ENCODE data around the gene C1orf167.

Gene C1orf167

DNA sequence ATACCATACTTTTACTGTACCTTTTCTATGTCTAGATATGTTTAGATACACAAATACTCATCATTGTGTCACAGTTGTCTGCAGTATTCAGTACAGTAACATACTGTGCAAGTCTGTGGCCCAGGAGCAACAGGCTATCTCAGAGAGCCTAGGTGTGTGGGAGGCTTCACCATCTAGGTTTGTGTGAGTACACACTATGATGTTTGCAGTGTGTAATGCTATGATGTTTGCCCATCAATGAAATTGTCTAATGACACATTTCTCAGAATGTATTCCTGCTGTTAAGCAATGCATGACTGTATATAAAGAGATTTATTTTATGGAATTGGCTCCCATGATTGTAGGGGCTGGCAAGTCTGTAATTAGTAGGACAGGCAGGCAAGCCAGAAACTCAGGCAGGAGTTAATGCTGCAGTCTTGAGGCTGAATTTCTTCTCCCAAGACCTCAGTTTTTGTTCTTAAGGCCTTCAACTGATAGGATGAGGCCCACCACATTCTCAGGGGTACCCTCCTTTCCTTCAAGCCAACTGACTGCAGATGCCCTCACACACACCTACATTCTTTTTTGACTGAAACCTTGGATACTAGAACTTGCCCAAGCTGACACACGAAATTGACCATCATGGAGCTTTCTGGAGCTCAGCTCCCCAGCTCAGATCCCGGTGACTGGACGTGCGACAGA lies 33.7 kb upstream of the C1orf167 start:
- H3K9me3 ChIP-seq (ENCODE audit: control insufficient read depth, insufficient read depth, low read depth, low read length) = no peaks in the 10 kb centered on the region
- no peak overlapping the region for H3K9ac ChIP-seq (ENCODE audit: low read length)
- no peaks in the 10 kb centered on the region for H3K27me3 ChIP-seq (ENCODE audit: control insufficient read depth, insufficient read depth, low read length)
- no peaks in the 10 kb centered on the region for H3K36me3 ChIP-seq (ENCODE audit: control insufficient read depth, insufficient read depth, low read length)
- H3K4me3 ChIP-seq (ENCODE audit: low read depth, low read length) = no peak overlapping the region
- no peak overlapping the region for H3K27ac ChIP-seq (ENCODE audit: low read depth, low read length)
- H3K4me1 ChIP-seq (ENCODE audit: control insufficient read depth, insufficient read depth, low read length) = peaks cover 38% of the 10 kb centered on the region

DNA sequence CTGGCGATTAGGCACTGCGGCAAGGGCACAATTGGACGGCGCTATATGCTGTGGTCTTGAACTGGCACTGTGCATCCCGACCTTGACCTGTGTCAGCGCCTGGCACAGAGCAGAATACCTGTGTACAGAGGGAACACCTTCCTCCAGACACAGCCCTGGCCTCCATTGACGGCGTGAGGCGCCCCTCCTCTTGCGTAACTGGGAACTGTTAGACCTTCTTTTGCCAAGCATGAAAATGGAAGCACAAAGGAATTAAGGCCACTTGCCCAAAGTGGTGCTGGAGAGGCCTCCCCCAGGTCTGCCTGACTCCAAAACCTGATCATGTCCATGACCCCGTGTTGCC lies 32.9 kb upstream of the C1orf167 start:
- no peaks in the 10 kb centered on the region for H3K36me3 ChIP-seq (ENCODE audit: control insufficient read depth, insufficient read depth, low read length)
- H3K9ac ChIP-seq (ENCODE audit: low read length) = no peak overlapping the region
- H3K4me1 ChIP-seq (ENCODE audit: control insufficient read depth, insufficient read depth, low read length) = peaks cover 38% of the 10 kb centered on the region
- H3K4me3 ChIP-seq (ENCODE audit: low read depth, low read length) = no peak overlapping the region
- no peaks in the 10 kb centered on the region for H3K9me3 ChIP-seq (ENCODE audit: control insufficient read depth, insufficient read depth, low read depth, low read length)
- no peaks in the 10 kb centered on the region for H3K27me3 ChIP-seq (ENCODE audit: control insufficient read depth, insufficient read depth, low read length)
- no peak overlapping the region for H3K27ac ChIP-seq (ENCODE audit: low read depth, low read length)

DNA sequence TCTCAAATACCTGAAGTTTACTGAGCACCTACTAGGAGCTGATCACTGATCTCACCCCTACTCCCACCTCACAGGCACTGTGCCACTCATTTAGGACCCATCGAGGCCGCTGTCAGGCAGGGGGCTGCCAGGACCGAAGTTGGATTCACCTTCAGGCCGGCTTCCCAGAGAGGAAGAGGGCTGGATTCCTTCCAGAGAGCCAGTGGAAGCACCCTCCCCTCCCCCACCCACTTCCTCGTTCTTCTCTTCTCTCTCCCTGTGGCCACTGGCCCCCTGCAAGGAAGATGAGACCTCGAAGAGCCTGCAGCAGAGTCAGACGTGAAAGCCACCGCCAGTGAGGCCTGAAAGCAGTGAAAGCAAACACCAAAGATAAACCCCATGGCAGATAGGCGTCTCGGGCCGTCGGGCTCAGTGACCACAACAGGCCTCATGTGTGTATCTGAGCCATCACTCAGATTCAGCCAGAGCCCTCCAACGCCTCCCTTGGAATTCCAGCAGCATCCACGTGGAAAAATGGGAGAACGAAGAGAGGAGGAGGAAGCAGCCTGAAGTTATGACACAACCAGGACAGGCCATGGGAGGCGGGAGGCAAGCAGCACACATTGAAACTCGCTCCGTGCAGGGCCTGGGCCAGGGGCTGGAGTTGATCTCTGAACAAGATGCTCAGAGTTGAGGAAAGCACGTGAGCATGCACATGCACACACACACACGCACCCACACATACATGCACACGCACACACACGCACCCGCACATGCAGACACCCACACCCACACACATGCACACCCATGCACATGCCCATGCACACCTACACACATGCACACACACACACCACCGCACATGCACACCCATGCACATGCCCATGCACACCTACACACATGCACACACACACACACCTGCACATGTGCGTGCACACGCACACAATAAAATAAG lies 32.2 kb upstream of the C1orf167 start:
- Histone ChIP-seq H3K9ac (ENCODE audit: low read length) (peak overlapping the region; percentile 8), H3K4me3 (ENCODE audit: low read depth, low read length) (no peak overlapping the region), H3K27ac (ENCODE audit: low read depth, low read length) (no peak overlapping the region), H3K36me3 (ENCODE audit: control insufficient read depth, insufficient read depth, low read length) (no peaks in the 10 kb centered on the region), H3K4me1 (ENCODE audit: control insufficient read depth, insufficient read depth, low read length) (peaks cover 38% of the 10 kb centered on the region), H3K9me3 (ENCODE audit: control insufficient read depth, insufficient read depth, low read depth, low read length) (no peaks in the 10 kb centered on the region), H3K27me3 (ENCODE audit: control insufficient read depth, insufficient read depth, low read length) (no peaks in the 10 kb centered on the region)

DNA sequence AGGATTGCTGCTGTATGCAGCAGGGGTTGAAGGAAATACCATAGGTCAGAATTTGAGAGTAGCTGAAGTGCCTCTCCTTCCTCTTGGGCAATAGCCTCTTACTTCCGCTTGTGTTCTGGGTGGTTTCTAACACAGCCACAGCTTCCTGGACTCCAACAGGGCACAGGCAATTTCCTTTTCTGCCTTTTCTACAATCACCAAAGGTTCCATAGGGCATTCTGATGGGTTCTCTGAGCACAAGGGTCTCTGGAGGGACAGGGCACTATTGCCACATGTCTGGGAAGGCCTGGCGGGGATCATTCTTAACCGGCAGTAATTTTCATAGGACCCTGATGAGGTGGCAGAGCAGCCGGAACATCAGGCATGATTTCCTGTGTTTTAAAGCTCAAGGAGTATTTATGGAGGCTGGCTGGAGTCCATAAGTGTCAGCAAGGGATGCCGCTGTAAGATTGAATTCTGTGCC lies 31.5 kb upstream of the C1orf167 start:
- Histone ChIP-seq H3K36me3 (ENCODE audit: control insufficient read depth, insufficient read depth, low read length) (no peaks in the 10 kb centered on the region), H3K9me3 (ENCODE audit: control insufficient read depth, insufficient read depth, low read depth, low read length) (no peaks in the 10 kb centered on the region), H3K4me1 (ENCODE audit: control insufficient read depth, insufficient read depth, low read length) (peaks cover 38% of the 10 kb centered on the region), H3K9ac (ENCODE audit: low read length) (no peak overlapping the region), H3K27ac (ENCODE audit: low read depth, low read length) (no peak overlapping the region), H3K27me3 (ENCODE audit: control insufficient read depth, insufficient read depth, low read length) (no peaks in the 10 kb centered on the region), H3K4me3 (ENCODE audit: low read depth, low read length) (no peak overlapping the region)

DNA sequence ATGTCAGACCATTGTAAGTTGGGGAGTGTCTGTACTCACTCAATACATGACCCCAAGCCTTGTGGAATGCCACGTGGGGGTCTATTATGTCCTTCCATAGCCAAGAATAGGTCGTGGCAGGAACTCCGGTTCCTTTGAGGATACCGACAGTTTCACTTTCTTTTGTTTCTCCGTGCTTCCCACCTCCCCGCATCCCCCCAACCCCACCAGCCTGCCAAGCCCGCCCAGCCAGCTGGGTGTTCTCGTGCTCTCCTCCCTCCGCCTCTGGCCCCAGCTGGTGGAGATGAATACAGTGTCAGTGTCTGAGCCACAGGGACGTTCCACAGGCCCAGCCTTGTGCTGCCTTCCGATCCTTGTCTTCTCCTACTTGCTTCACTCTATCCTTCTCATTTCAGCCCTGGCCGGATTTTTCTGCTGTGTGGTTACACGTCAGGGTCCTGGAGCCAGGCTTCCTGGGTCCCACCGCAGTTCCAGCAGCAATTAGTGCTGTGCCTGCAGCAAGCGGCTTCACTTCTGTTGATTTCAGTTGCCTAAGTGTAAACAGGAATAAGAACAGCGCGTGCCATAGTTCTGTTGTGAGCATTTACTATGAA lies 30.2 kb upstream of the C1orf167 start:
- Histone ChIP-seq H3K27ac (ENCODE audit: low read depth, low read length) (no peak overlapping the region), H3K27me3 (ENCODE audit: control insufficient read depth, insufficient read depth, low read length) (no peaks in the 10 kb centered on the region), H3K4me1 (ENCODE audit: control insufficient read depth, insufficient read depth, low read length) (peaks cover 33% of the 10 kb centered on the region), H3K4me3 (ENCODE audit: low read depth, low read length) (peak overlapping the region; percentile 32; the same call in 1 of the 2 replicates), H3K9me3 (ENCODE audit: control insufficient read depth, insufficient read depth, low read depth, low read length) (no peaks in the 10 kb centered on the region), H3K9ac (ENCODE audit: low read length) (peak overlapping the region; percentile 58), H3K36me3 (ENCODE audit: control insufficient read depth, insufficient read depth, low read length) (no peaks in the 10 kb centered on the region)

DNA sequence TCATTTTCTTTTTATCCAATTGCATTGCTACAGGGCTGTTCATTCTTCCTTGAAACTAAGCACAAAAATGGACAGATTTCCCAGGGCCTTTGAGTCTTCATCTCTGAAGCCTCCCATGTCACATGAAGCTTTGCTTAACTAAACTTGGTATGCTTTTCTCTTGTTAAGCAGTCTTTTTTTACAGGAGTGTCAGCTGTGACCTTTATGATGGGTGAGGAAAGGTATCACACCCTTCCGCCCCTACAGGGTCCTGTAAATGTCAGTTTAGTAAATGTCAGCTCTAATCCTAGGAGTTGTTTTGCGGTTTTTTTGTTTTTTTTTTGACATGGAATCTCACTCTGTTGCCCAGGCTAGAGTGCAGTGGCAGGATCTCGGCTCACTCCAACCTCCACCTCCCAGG lies 28.7 kb upstream of the C1orf167 start:
- no peak overlapping the region for H3K27ac ChIP-seq (ENCODE audit: low read depth, low read length)
- no peaks in the 10 kb centered on the region for H3K27me3 ChIP-seq (ENCODE audit: control insufficient read depth, insufficient read depth, low read length)
- no peaks in the 10 kb centered on the region for H3K36me3 ChIP-seq (ENCODE audit: control insufficient read depth, insufficient read depth, low read length)
- H3K9ac ChIP-seq (ENCODE audit: low read length) = no peak overlapping the region
- H3K9me3 ChIP-seq (ENCODE audit: control insufficient read depth, insufficient read depth, low read depth, low read length) = no peaks in the 10 kb centered on the region
- no peak overlapping the region for H3K4me3 ChIP-seq (ENCODE audit: low read depth, low read length)
- peaks cover 40% of the 10 kb centered on the region for H3K4me1 ChIP-seq (ENCODE audit: control insufficient read depth, insufficient read depth, low read length)

DNA sequence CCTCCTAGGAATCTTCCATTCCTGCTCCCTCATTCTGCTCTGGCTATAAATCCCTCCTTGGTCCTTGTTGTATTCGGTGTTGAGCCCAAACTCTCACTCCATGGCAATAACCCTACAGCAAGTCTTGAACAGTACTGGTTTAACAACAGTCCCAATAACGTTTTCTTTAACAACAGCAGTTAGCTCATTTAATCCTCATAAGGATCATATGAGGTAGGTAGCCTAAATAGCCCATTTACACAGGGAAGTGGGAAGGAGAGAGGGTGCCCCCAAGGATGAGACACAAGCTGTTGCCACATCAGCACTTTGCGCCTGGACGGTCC lies 26.5 kb upstream of the C1orf167 start:
- Histone ChIP-seq H3K27ac (ENCODE audit: low read depth, low read length) (no peak overlapping the region), H3K4me1 (ENCODE audit: control insufficient read depth, insufficient read depth, low read length) (peaks cover 25% of the 10 kb centered on the region), H3K9me3 (ENCODE audit: control insufficient read depth, insufficient read depth, low read depth, low read length) (no peaks in the 10 kb centered on the region), H3K4me3 (ENCODE audit: low read depth, low read length) (peak overlapping the region; percentile 94), H3K36me3 (ENCODE audit: control insufficient read depth, insufficient read depth, low read length) (no peaks in the 10 kb centered on the region), H3K27me3 (ENCODE audit: control insufficient read depth, insufficient read depth, low read length) (no peaks in the 10 kb centered on the region), H3K9ac (ENCODE audit: low read length) (no peak overlapping the region)

DNA sequence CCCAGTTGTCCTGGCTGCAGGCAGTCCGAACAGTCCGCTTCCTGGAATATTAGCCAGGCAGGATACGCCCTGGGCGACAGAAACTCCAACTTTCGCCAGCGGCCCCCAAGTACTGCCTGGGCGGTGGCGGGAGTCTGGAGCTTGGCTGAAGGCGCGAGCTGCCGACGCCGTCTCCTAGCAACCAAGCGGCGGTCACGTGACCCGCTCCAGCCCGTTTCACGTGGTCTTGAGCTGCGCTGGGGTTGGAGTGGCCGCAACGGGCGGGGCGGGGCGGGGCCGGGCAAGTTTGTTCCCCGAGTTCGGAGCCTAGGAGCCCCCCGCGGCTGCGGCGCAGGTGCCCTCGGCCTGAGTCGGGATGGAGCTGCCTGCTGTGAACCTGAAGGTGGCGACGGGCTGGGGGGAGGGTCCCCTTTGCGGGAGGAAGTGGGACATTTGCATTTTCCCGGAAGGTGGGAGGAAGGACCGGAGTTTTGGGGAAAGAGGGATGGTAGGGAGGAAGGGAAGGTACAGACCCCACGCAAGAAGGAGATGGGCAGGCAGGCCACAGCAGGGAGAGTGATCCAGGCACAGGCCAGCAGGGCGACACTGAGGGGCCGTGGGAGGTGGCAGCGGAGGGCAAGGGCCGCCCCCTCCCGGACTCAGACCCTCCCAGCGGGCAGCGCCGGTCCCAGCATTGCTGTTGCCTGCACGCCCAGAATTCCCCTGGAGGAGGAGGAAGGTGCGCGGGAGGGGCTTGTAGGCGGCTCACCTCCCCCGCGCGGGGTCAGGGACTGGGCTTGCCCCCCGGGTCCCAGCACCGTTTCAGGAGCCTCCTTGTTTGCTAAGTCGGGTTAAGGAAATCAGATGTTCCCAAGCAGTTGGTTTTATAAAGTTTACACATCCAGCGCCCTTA lies 25.9 kb upstream of the C1orf167 start, which contains the start of gene AGTRAP:
Gene AGTRAP (plus strand): TSS at position 283 of the 892 bp plus-strand sequence. CDS start 73 bp downstream, at position 356.
- Histone ChIP-seq H3K9me3 (ENCODE audit: control insufficient read depth, insufficient read depth, low read depth, low read length) (no peaks in the 10 kb centered on the region), H3K36me3 (ENCODE audit: control insufficient read depth, insufficient read depth, low read length) (no peaks in the 10 kb centered on the region), H3K9ac (ENCODE audit: low read length) (peak within 1 kb of the TSS; percentile 77), H3K27ac (ENCODE audit: low read depth, low read length) (peak within 1 kb of the TSS; percentile 87), H3K4me1 (ENCODE audit: control insufficient read depth, insufficient read depth, low read length) (peaks cover 28% of the 10 kb centered on the region), H3K4me3 (ENCODE audit: low read depth, low read length) (peak within 1 kb of the TSS; percentile 94), H3K27me3 (ENCODE audit: control insufficient read depth, insufficient read depth, low read length) (no peaks in the 10 kb centered on the region)

DNA sequence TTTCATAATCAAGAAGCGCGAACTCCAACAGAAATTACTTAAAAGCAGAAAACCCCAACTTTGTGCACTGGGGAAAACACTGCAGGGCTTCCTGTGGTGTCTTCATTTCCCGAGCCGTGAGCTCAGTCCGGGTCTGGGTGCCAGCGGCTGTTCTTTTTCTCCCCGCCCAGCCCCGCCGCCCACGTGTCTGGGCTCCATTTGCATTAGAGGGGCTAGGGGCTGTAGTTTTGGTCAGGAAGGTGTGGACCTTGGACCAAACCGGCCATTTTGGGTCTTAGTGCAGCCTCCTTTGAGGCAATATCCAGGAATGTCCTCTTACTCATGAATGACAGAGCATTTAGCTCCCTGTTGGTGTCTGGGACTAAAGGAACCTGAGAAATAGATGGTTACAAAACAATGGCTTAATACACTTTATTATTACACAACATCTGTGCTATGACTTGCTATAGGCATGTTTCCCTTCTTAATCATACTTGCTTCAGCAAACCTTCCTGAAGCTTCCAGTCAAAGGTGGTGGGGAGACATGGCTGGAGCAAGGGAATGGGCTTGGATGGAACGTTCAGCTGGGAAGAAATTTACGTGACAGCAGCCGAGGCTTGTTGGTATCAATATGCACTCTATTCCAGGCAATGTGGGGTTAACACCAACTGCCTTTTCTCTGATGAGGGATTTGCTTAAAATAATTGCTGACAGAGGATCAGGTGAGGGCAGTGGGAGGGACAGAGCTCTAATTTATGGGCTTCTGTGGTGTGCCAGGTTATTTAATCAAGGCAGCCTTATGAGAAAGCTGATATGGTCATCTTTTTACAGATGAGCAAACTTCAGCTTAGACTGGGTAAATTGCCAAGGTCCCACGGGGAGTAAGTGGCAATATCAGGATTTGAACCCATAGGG lies 25.0 kb upstream of the C1orf167 start:
- Histone ChIP-seq H3K27me3 (ENCODE audit: control insufficient read depth, insufficient read depth, low read length) (no peaks in the 10 kb centered on the region), H3K27ac (ENCODE audit: low read depth, low read length) (peak overlapping the region; percentile 87), H3K4me1 (ENCODE audit: control insufficient read depth, insufficient read depth, low read length) (peaks cover 23% of the 10 kb centered on the region), H3K4me3 (ENCODE audit: low read depth, low read length) (peak overlapping the region; percentile 94), H3K9ac (ENCODE audit: low read length) (peak overlapping the region; percentile 77), H3K9me3 (ENCODE audit: control insufficient read depth, insufficient read depth, low read depth, low read length) (no peaks in the 10 kb centered on the region), H3K36me3 (ENCODE audit: control insufficient read depth, insufficient read depth, low read length) (no peaks in the 10 kb centered on the region)

DNA sequence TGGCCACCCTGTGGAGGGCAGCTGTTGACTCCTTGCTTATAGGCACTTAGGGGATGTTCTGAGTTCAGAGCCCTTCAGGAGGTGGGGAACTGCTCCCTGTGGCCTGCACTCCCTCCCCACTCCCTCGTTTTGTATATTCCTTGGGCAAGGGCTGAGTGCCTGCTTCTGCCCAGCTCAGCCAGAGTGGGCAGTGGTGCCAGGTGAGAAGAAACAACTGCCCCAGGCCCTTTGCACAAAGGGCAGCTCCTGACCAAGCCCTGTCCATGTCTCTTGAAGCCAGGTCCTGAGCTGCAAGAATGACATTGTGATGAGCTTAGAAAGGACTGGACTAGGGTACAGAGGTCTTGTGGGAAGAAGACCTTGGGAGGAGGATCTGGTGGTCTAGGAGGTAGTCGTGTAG lies 23.9 kb upstream of the C1orf167 start:
- H3K4me3 ChIP-seq (ENCODE audit: low read depth, low read length) = no peak overlapping the region
- no peak overlapping the region for H3K9ac ChIP-seq (ENCODE audit: low read length)
- no peaks in the 10 kb centered on the region for H3K27me3 ChIP-seq (ENCODE audit: control insufficient read depth, insufficient read depth, low read length)
- no peak overlapping the region for H3K27ac ChIP-seq (ENCODE audit: low read depth, low read length)
- no peaks in the 10 kb centered on the region for H3K36me3 ChIP-seq (ENCODE audit: control insufficient read depth, insufficient read depth, low read length)
- no peaks in the 10 kb centered on the region for H3K9me3 ChIP-seq (ENCODE audit: control insufficient read depth, insufficient read depth, low read depth, low read length)
- peaks cover 21% of the 10 kb centered on the region for H3K4me1 ChIP-seq (ENCODE audit: control insufficient read depth, insufficient read depth, low read length)

Measured in HUES6 (cell line).